Measurements from ENCODE around the gene ZNF23.

ZNF23 gene

GRCh38 chr16:71432906-71433305 lies 29.1 kb downstream of the ZNF23 start:
- DNase-seq (ENCODE audit: low spot score) = no peak
- TF ChIP-seq CTCF (IDR thresholded peaks at IDR 0.05; ENCODE audit: borderline replicate concordance, control extremely low read depth, extremely low read depth, insufficient read depth, missing control alignments) = no peak
- in situ Hi-C loops (cut with MboI; ENCODE audit: low sequenced_read_pairs, unreplicated experiment) = no loop called here

- DNase-seq (ENCODE audit: low spot score) = no peak
- TF ChIP-seq CTCF (IDR thresholded peaks at IDR 0.05; ENCODE audit: borderline replicate concordance, control extremely low read depth, extremely low read depth, insufficient read depth, missing control alignments) = no peak
- in situ Hi-C loops (cut with MboI; ENCODE audit: low sequenced_read_pairs, unreplicated experiment) = no loop called here
Observed at GRCh38 chr16:71431991-71432390, 30.1 kb downstream of the ZNF23 start.

- in situ Hi-C loops (cut with MboI; ENCODE audit: low sequenced_read_pairs, unreplicated experiment) = no loop called here
- no peak for DNase-seq (ENCODE audit: low spot score)
- TF ChIP-seq CTCF (IDR thresholded peaks at IDR 0.05; ENCODE audit: borderline replicate concordance, control extremely low read depth, extremely low read depth, insufficient read depth, missing control alignments) = no peak
Observed at GRCh38 chr16:71431176-71431575, 30.9 kb downstream of the ZNF23 start.

GRCh38 chr16:71430744-71431143 lies 31.3 kb downstream of the ZNF23 start:
- no peak for TF ChIP-seq CTCF (IDR thresholded peaks at IDR 0.05; ENCODE audit: borderline replicate concordance, control extremely low read depth, extremely low read depth, insufficient read depth, missing control alignments)
- in situ Hi-C loops (cut with MboI; ENCODE audit: low sequenced_read_pairs, unreplicated experiment) = no loop called here
- no peak for DNase-seq (ENCODE audit: low spot score)

GRCh38 chr16:71429581-71429980 lies 32.5 kb downstream of the ZNF23 start:
- no peak for DNase-seq (ENCODE audit: low spot score)
- in situ Hi-C loops (cut with MboI; ENCODE audit: low sequenced_read_pairs, unreplicated experiment) = loop anchor here (10.0 kb wide), 1 partner anchor 185 kb away; no protein-coding TSS in a partner anchor
- TF ChIP-seq CTCF (IDR thresholded peaks at IDR 0.05; ENCODE audit: borderline replicate concordance, control extremely low read depth, extremely low read depth, insufficient read depth, missing control alignments) = no peak

- in situ Hi-C loops (cut with MboI; ENCODE audit: low sequenced_read_pairs, unreplicated experiment) = loop anchor here (10.0 kb wide), 1 partner anchor 186 kb away; no protein-coding TSS in a partner anchor
- TF ChIP-seq CTCF (IDR thresholded peaks at IDR 0.05; ENCODE audit: borderline replicate concordance, control extremely low read depth, extremely low read depth, insufficient read depth, missing control alignments) = no peak
- no peak for DNase-seq (ENCODE audit: low spot score)
Observed at GRCh38 chr16:71428883-71429282, 33.2 kb downstream of the ZNF23 start.

- no peak for TF ChIP-seq CTCF (IDR thresholded peaks at IDR 0.05; ENCODE audit: borderline replicate concordance, control extremely low read depth, extremely low read depth, insufficient read depth, missing control alignments)
- in situ Hi-C loops (cut with MboI; ENCODE audit: low sequenced_read_pairs, unreplicated experiment) = loop anchor here (10.0 kb wide), 1 partner anchor 186 kb away; no protein-coding TSS in a partner anchor
Observed at GRCh38 chr16:71428385-71428784, 33.7 kb downstream of the ZNF23 start.

More at GRCh38 chr16:71428385-71428784, 33.7 kb downstream of the ZNF23 start:
- DNase-seq (ENCODE audit: low spot score) = no peak

Measured in GM13976 (cell line).